ENCODE data around the gene PSMD13. TPM values are rescaled to one million over a fixed set of nuclear protein-coding genes. Genes with fewer than 3 reads are reported as not detected.

PSMD13 gene
- total RNA-seq, 1 experiment from 2014 or later, result 92.7 TPM

GRCh38 chr11:252666-253065 is 15.9 kb downstream of the PSMD13 start:
- H3K4me1 ChIP-seq (ENCODE audit: low read length), result peaks cover 10% of the 10 kb centered on the region
- no peak for DNase-seq
- H3K9me2 ChIP-seq (replicated peaks; ENCODE audit: insufficient read depth, low read length), result no peaks in the 10 kb centered on the region
- no peaks in the 10 kb centered on the region for H3K27me3 ChIP-seq (ENCODE audit: low read length)
- no peak overlapping the region for H3K4me2 ChIP-seq (ENCODE audit: low read depth, low read length, poor library complexity, severe bottlenecking)
- no peaks in the 10 kb centered on the region for H3K9me3 ChIP-seq (ENCODE audit: low read length)
- H3K27ac ChIP-seq (ENCODE audit: low read length), result no peak overlapping the region
- peaks cover 21% of the 10 kb centered on the region; the same call in 1 of the 2 replicates for H3K36me3 ChIP-seq (ENCODE audit: insufficient read depth, low read length)
- H3K4me3 ChIP-seq (ENCODE audit: low read length), result no peak overlapping the region
- no peak overlapping the region for H2AFZ ChIP-seq (ENCODE audit: low read length)
- H4K20me1 ChIP-seq (ENCODE audit: insufficient read depth, low read depth, low read length), result peaks cover 9% of the 10 kb centered on the region
- H3K9ac ChIP-seq (ENCODE audit: low read length), result no peak overlapping the region
- no peaks in the 10 kb centered on the region for H3K79me2 ChIP-seq (ENCODE audit: low read length)

GRCh38 chr11:253160-253885 is 16.5 kb downstream of the PSMD13 start:
- Histone ChIP-seq H3K4me1 (ENCODE audit: low read length) (peaks cover 16% of the 10 kb centered on the region), H3K9ac (ENCODE audit: low read length) (no peak overlapping the region), H3K36me3 (ENCODE audit: insufficient read depth, low read length) (peaks cover 21% of the 10 kb centered on the region; the same call in 1 of the 2 replicates), H3K9me2 (replicated peaks; ENCODE audit: insufficient read depth, low read length) (no peaks in the 10 kb centered on the region), H4K20me1 (ENCODE audit: insufficient read depth, low read depth, low read length) (peaks cover 9% of the 10 kb centered on the region), H3K4me3 (ENCODE audit: low read length) (no peak overlapping the region), H2AFZ (ENCODE audit: low read length) (no peak overlapping the region), H3K9me3 (ENCODE audit: low read length) (no peaks in the 10 kb centered on the region), H3K79me2 (ENCODE audit: low read length) (no peaks in the 10 kb centered on the region), H3K27ac (ENCODE audit: low read length) (no peak overlapping the region), H3K27me3 (ENCODE audit: low read length) (no peaks in the 10 kb centered on the region), H3K4me2 (ENCODE audit: low read depth, low read length, poor library complexity, severe bottlenecking) (no peak overlapping the region)
- no peak for DNase-seq

GRCh38 chr11:253886-254270 is 17.1 kb downstream of the PSMD13 start:
- H3K9me2 ChIP-seq (replicated peaks; ENCODE audit: insufficient read depth, low read length), result no peaks in the 10 kb centered on the region
- H3K4me3 ChIP-seq (ENCODE audit: low read length), result no peak overlapping the region
- H3K36me3 ChIP-seq (ENCODE audit: insufficient read depth, low read length), result peaks cover 18% of the 10 kb centered on the region; the same call in 1 of the 2 replicates
- no peaks in the 10 kb centered on the region for H3K79me2 ChIP-seq (ENCODE audit: low read length)
- H3K27ac ChIP-seq (ENCODE audit: low read length), result no peak overlapping the region
- no peak overlapping the region for H3K4me2 ChIP-seq (ENCODE audit: low read depth, low read length, poor library complexity, severe bottlenecking)
- no peak overlapping the region for H3K9ac ChIP-seq (ENCODE audit: low read length)
- peaks cover 16% of the 10 kb centered on the region for H3K4me1 ChIP-seq (ENCODE audit: low read length)
- H3K9me3 ChIP-seq (ENCODE audit: low read length), result no peaks in the 10 kb centered on the region
- peaks cover 9% of the 10 kb centered on the region for H4K20me1 ChIP-seq (ENCODE audit: insufficient read depth, low read depth, low read length)
- H2AFZ ChIP-seq (ENCODE audit: low read length), result no peak overlapping the region
- no peak for DNase-seq
- H3K27me3 ChIP-seq (ENCODE audit: low read length), result no peaks in the 10 kb centered on the region

GRCh38 chr11:255176-255575 is 18.4 kb downstream of the PSMD13 start:
- H3K4me1 ChIP-seq (ENCODE audit: low read length), result peaks cover 16% of the 10 kb centered on the region
- no peaks in the 10 kb centered on the region for H3K9me2 ChIP-seq (replicated peaks; ENCODE audit: insufficient read depth, low read length)
- peaks cover 15% of the 10 kb centered on the region; the same call in 1 of the 2 replicates for H3K36me3 ChIP-seq (ENCODE audit: insufficient read depth, low read length)
- H2AFZ ChIP-seq (ENCODE audit: low read length), result no peak overlapping the region
- H4K20me1 ChIP-seq (ENCODE audit: insufficient read depth, low read depth, low read length), result peaks cover 9% of the 10 kb centered on the region
- DNase-seq, result no peak
- H3K9ac ChIP-seq (ENCODE audit: low read length), result no peak overlapping the region
- no peaks in the 10 kb centered on the region for H3K79me2 ChIP-seq (ENCODE audit: low read length)
- no peak overlapping the region for H3K4me2 ChIP-seq (ENCODE audit: low read depth, low read length, poor library complexity, severe bottlenecking)
- H3K4me3 ChIP-seq (ENCODE audit: low read length), result no peak overlapping the region
- no peak overlapping the region for H3K27ac ChIP-seq (ENCODE audit: low read length)
- H3K9me3 ChIP-seq (ENCODE audit: low read length), result no peaks in the 10 kb centered on the region
- no peaks in the 10 kb centered on the region for H3K27me3 ChIP-seq (ENCODE audit: low read length)

- H3K4me1 ChIP-seq (ENCODE audit: low read length), result peaks cover 16% of the 10 kb centered on the region
- no peaks in the 10 kb centered on the region for H3K9me3 ChIP-seq (ENCODE audit: low read length)
- H3K4me2 ChIP-seq (ENCODE audit: low read depth, low read length, poor library complexity, severe bottlenecking), result no peak overlapping the region
- no peaks in the 10 kb centered on the region for H3K27me3 ChIP-seq (ENCODE audit: low read length)
- H3K36me3 ChIP-seq (ENCODE audit: insufficient read depth, low read length), result peaks cover 11% of the 10 kb centered on the region; the same call in 1 of the 2 replicates
- no peaks in the 10 kb centered on the region for H3K9me2 ChIP-seq (replicated peaks; ENCODE audit: insufficient read depth, low read length)
- no peak overlapping the region for H3K27ac ChIP-seq (ENCODE audit: low read length)
- no peaks in the 10 kb centered on the region for H3K79me2 ChIP-seq (ENCODE audit: low read length)
- H3K9ac ChIP-seq (ENCODE audit: low read length), result no peak overlapping the region
- peaks cover 9% of the 10 kb centered on the region for H4K20me1 ChIP-seq (ENCODE audit: insufficient read depth, low read depth, low read length)
- H3K4me3 ChIP-seq (ENCODE audit: low read length), result no peak overlapping the region
- no peak for DNase-seq
- no peak overlapping the region for H2AFZ ChIP-seq (ENCODE audit: low read length)
These were observed 19.0 kb downstream of the PSMD13 start for GRCh38 chr11:255816-256215.

- Histone ChIP-seq H3K27me3 (ENCODE audit: low read length) (no peaks in the 10 kb centered on the region), H4K20me1 (ENCODE audit: insufficient read depth, low read depth, low read length) (no peaks in the 10 kb centered on the region), H3K36me3 (ENCODE audit: insufficient read depth, low read length) (no peaks in the 10 kb centered on the region), H3K4me3 (ENCODE audit: low read length) (no peak overlapping the region), H2AFZ (ENCODE audit: low read length) (no peak overlapping the region), H3K4me2 (ENCODE audit: low read depth, low read length, poor library complexity, severe bottlenecking) (no peak overlapping the region), H3K4me1 (ENCODE audit: low read length) (peaks cover 16% of the 10 kb centered on the region), H3K9me3 (ENCODE audit: low read length) (no peaks in the 10 kb centered on the region), H3K79me2 (ENCODE audit: low read length) (no peaks in the 10 kb centered on the region), H3K27ac (ENCODE audit: low read length) (no peak overlapping the region), H3K9me2 (replicated peaks; ENCODE audit: insufficient read depth, low read length) (no peaks in the 10 kb centered on the region), H3K9ac (ENCODE audit: low read length) (peak overlapping the region; percentile 36)
- DNase-seq, result peak; percentile 66
These were observed 20.4 kb downstream of the PSMD13 start for GRCh38 chr11:256952-257737.

- Histone ChIP-seq H3K79me2 (ENCODE audit: low read length) (no peaks in the 10 kb centered on the region), H4K20me1 (ENCODE audit: insufficient read depth, low read depth, low read length) (no peaks in the 10 kb centered on the region), H3K4me3 (ENCODE audit: low read length) (no peak overlapping the region), H2AFZ (ENCODE audit: low read length) (no peak overlapping the region), H3K9ac (ENCODE audit: low read length) (peak overlapping the region; percentile 36), H3K9me2 (replicated peaks; ENCODE audit: insufficient read depth, low read length) (no peaks in the 10 kb centered on the region), H3K27ac (ENCODE audit: low read length) (no peak overlapping the region), H3K36me3 (ENCODE audit: insufficient read depth, low read length) (no peaks in the 10 kb centered on the region), H3K27me3 (ENCODE audit: low read length) (no peaks in the 10 kb centered on the region), H3K9me3 (ENCODE audit: low read length) (no peaks in the 10 kb centered on the region), H3K4me2 (ENCODE audit: low read depth, low read length, poor library complexity, severe bottlenecking) (no peak overlapping the region), H3K4me1 (ENCODE audit: low read length) (peaks cover 16% of the 10 kb centered on the region)
- peak; percentile 67 for DNase-seq
These were observed 21.2 kb downstream of the PSMD13 start for GRCh38 chr11:257766-258493.

- DNase-seq, result no peak
- Histone ChIP-seq H3K9me3 (ENCODE audit: low read length) (no peaks in the 10 kb centered on the region), H3K4me2 (ENCODE audit: low read depth, low read length, poor library complexity, severe bottlenecking) (no peak overlapping the region), H2AFZ (ENCODE audit: low read length) (no peak overlapping the region), H3K36me3 (ENCODE audit: insufficient read depth, low read length) (no peaks in the 10 kb centered on the region), H3K79me2 (ENCODE audit: low read length) (no peaks in the 10 kb centered on the region), H3K4me1 (ENCODE audit: low read length) (peaks cover 17% of the 10 kb centered on the region), H3K4me3 (ENCODE audit: low read length) (no peak overlapping the region), H3K9ac (ENCODE audit: low read length) (no peak overlapping the region), H3K27me3 (ENCODE audit: low read length) (no peaks in the 10 kb centered on the region), H3K9me2 (replicated peaks; ENCODE audit: insufficient read depth, low read length) (no peaks in the 10 kb centered on the region), H3K27ac (ENCODE audit: low read length) (no peak overlapping the region), H4K20me1 (ENCODE audit: insufficient read depth, low read depth, low read length) (no peaks in the 10 kb centered on the region)
These were observed 22.6 kb downstream of the PSMD13 start for GRCh38 chr11:259413-259812.
